Stimulated activated CD4-positive, alpha-beta T cell treated with anti-CD3 and anti-CD28 coated beads, Interleukin-2, amount 100 ng/mL, for 24 hours (primary cell): ENCODE data around the gene PPM1M.

ENCODE experiments used
- DNase-seq, 2 donors: peaks; one replicate each; pipeline ENCODE4 v3.0.0-alpha.2; 2020

Gene PPM1M

GRCh38 chr3:52299247-52299878 lies 53.8 kb downstream of the PPM1M start:
- no peak for DNase-seq
